Superior temporal gyrus (tissue), 1 donor: ENCODE measurements around the gene DNAJB4.

Experiments
- DNase-seq: peaks from one replicate; pipeline ENCODE4 v3.0.0-alpha.2; 2016; ENCODE audit errors: extremely low spot score

The DNAJB4 gene

GRCh38 chr1:78036450-78036849 is 31.7 kb downstream of the DNAJB4 start:
- no peak for DNase-seq

GRCh38 chr1:78038071-78038470 is 33.3 kb downstream of the DNAJB4 start:
- no peak for DNase-seq

GRCh38 chr1:78038491-78038939 is 33.8 kb downstream of the DNAJB4 start:
- no peak for DNase-seq

GRCh38 chr1:78040484-78041089 is 35.8 kb downstream of the DNAJB4 start:
- no peak for DNase-seq

- DNase-seq, result no peak
Measured at GRCh38 chr1:78043436-78043835, 38.7 kb downstream of the DNAJB4 start.

GRCh38 chr1:78044796-78045562 is 40.2 kb downstream of the DNAJB4 start:
- no peak for DNase-seq

GRCh38 chr1:78045563-78045925 is 40.8 kb downstream of the DNAJB4 start:
- DNase-seq, result no peak

GRCh38 chr1:78045926-78046778 is 41.4 kb downstream of the DNAJB4 start, which contains the start of gene GIPC2:
TSS of gene GIPC2 (plus strand) at chr1:78045966. CDS start at chr1:78046095, 129 bp downstream.
- DNase-seq, result no peak

GRCh38 chr1:78047106-78047505 is 42.4 kb downstream of the DNAJB4 start:
- no peak for DNase-seq

GRCh38 chr1:78047631-78048030 is 42.9 kb downstream of the DNAJB4 start:
- no peak for DNase-seq

- DNase-seq, result no peak
Measured at GRCh38 chr1:78048446-78048845, 43.7 kb downstream of the DNAJB4 start.

GRCh38 chr1:78049396-78049795 is 44.7 kb downstream of the DNAJB4 start:
- DNase-seq, result no peak

GRCh38 chr1:78051005-78051404 is 46.3 kb downstream of the DNAJB4 start:
- DNase-seq, result no peak

- no peak for DNase-seq
Measured at GRCh38 chr1:78052685-78053405, 48.1 kb downstream of the DNAJB4 start.

GRCh38 chr1:78053498-78053897 is 48.8 kb downstream of the DNAJB4 start:
- no peak for DNase-seq

GRCh38 chr1:78054559-78054958 is 49.8 kb downstream of the DNAJB4 start:
- DNase-seq, result no peak

- no peak for DNase-seq
Measured at GRCh38 chr1:78054972-78055371, 50.2 kb downstream of the DNAJB4 start.

- no peak for DNase-seq
Measured at GRCh38 chr1:78055565-78056132, 50.9 kb downstream of the DNAJB4 start.

GRCh38 chr1:78058670-78059069 is 53.9 kb downstream of the DNAJB4 start:
- DNase-seq, result no peak

GRCh38 chr1:78060857-78061563 is 56.3 kb downstream of the DNAJB4 start:
- DNase-seq, result no peak
